Measurements from ENCODE around the gene ISLR2.

ISLR2 gene

GRCh38 chr15:74136814-74137536 is 6.6 kb downstream of the ISLR2 start:
- peak overlapping the region; percentile 19 for H3K4me3 ChIP-seq (ENCODE audit: low read depth, low read length)
- no peak for TF ChIP-seq CTCF (IDR thresholded peaks at IDR 0.05; ENCODE audit: borderline replicate concordance, insufficient read depth, low read depth, low read length)

- no peak overlapping the region for H3K4me3 ChIP-seq (ENCODE audit: low read depth, low read length)
- no peak for TF ChIP-seq CTCF (IDR thresholded peaks at IDR 0.05; ENCODE audit: borderline replicate concordance, insufficient read depth, low read depth, low read length)
Measured at GRCh38 chr15:74137537-74137894, 7.1 kb downstream of the ISLR2 start.

- TF ChIP-seq CTCF (IDR thresholded peaks at IDR 0.05; ENCODE audit: borderline replicate concordance, insufficient read depth, low read depth, low read length): no peak
- H3K4me3 ChIP-seq (ENCODE audit: low read depth, low read length): no peak overlapping the region
Measured at GRCh38 chr15:74138642-74139041, 8.3 kb downstream of the ISLR2 start.

- TF ChIP-seq CTCF (IDR thresholded peaks at IDR 0.05; ENCODE audit: borderline replicate concordance, insufficient read depth, low read depth, low read length): no peak
Measured at GRCh38 chr15:74141591-74141990, 11.2 kb downstream of the ISLR2 start.

GRCh38 chr15:74144153-74144775 is 13.9 kb downstream of the ISLR2 start:
- peak; percentile 46 for TF ChIP-seq CTCF (IDR thresholded peaks at IDR 0.05; ENCODE audit: borderline replicate concordance, insufficient read depth, low read depth, low read length)
- H3K4me3 ChIP-seq (ENCODE audit: low read depth, low read length): no peak overlapping the region

More at GRCh38 chr15:74141591-74141990, 11.2 kb downstream of the ISLR2 start:
- no peak overlapping the region for H3K4me3 ChIP-seq (ENCODE audit: low read depth, low read length)

- TF ChIP-seq CTCF (IDR thresholded peaks at IDR 0.05; ENCODE audit: borderline replicate concordance, insufficient read depth, low read depth, low read length): no peak
- H3K4me3 ChIP-seq (ENCODE audit: low read depth, low read length): no peak overlapping the region
Measured at GRCh38 chr15:74146277-74146800, 16.0 kb downstream of the ISLR2 start.

- no peak overlapping the region for H3K4me3 ChIP-seq (ENCODE audit: low read depth, low read length)
- no peak for TF ChIP-seq CTCF (IDR thresholded peaks at IDR 0.05; ENCODE audit: borderline replicate concordance, insufficient read depth, low read depth, low read length)
Measured at GRCh38 chr15:74147051-74147450, 16.7 kb downstream of the ISLR2 start.
